C1 segment of cervical spinal cord (tissue), 14 donors: ENCODE data around the gene RHBDL1.
A peak's percentile ranks its signal among the peaks of the same experiment; 100 is the strongest.

Experiments
- DNase-seq, 14 donors: peaks; one replicate each; lab custom pipeline; 2025; lab: John Stamatoyannopoulos, UW

RHBDL1 gene

DNA sequence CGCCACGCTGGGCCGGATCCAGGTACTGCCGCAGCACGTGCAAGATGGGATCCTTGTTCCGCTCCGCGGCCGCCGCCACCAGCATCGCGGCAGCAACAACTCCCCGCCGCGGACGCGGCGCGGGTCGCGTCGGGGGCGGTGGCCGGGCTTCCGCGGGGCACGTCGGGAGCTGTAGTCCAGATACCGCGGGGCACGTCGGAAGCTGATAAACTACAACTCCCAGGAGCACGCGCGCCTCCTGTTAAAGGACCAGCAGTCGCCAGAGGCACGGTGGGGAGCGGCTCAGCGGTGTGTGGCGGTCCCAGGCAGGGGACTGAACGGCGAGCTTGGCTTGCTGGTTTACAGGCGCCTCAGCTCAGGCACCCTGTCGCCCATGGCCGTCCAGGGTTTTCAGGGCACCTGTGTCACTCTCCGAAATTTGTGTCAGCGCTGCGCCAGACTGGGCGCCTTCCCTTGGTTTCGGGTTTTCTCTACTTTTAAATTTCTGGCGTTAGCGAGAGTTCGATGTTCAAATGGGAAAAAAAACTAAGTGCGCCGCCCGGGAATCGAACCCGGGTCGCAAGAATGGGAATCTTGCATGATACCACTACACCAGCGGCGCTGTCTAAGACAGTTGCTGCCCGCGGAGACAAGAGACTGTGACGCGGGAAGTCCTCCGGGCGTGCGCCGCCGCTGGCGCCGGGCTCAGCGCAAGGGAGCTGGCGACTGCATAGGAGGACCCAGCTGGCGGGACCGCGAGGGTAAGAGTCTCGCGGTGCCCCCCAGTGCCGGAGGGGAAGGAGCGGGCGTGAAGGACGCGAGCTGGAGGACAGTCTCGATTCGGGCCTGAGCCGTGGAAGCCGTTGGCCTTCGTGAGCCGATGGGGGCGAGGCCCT is 39.0 kb upstream of the RHBDL1 start, which contains the start of gene METTL26:
TSS of gene METTL26 (minus strand) at position 100 of the 875 bp plus-strand sequence. CDS start at position 85, 15 bp downstream.
- peak; percentile 84 to 99 (median 95) for DNase-seq

DNA sequence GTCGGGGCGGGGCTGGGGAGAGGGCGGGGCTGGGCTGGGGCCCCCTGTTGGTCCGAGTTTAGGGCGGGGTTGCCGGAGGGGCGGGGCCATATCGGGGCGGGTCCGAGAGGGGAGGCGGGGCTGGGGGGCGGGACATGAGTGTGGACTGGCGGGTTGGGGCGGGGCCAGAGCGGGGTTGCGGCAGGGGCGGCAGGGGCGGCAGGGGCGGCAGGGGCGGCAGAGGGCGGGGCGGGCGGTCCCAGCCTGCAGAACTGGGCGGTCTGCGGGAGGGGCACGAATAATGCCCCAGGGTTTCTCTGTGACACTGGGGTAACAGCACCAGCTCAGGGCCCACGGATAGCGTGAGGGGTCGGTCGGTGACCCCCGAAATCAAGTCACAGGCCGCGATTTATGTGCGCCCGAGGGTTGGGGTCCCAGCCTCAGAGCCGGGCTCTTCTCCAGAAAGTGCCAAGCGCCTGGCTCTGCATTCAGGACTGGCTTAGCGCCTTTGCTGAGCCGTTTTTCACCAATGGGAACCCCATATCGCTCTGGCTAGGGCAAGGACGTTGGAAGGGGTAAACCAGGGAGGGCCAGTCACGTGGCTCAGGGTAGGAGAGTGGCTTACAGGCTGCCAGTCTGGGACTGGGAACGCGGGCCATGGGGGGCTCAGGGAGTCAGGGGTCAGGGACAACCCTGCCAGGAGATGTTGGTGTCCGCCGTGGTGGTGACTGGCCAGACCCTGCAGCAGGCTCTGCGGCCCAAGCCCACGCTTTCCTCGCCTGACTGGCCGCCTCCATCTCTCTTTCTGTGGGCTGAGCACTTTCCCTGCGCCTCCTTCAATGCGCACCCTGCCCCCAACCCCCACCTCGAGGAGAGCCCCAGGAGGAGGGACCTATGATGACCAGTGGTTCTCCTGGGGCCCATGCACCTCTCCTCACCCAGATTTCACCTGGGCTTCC is 38.1 kb upstream of the RHBDL1 start:
- peak in 11 of 14 donors; percentile 27 to 99 (median 95) for DNase-seq

DNA sequence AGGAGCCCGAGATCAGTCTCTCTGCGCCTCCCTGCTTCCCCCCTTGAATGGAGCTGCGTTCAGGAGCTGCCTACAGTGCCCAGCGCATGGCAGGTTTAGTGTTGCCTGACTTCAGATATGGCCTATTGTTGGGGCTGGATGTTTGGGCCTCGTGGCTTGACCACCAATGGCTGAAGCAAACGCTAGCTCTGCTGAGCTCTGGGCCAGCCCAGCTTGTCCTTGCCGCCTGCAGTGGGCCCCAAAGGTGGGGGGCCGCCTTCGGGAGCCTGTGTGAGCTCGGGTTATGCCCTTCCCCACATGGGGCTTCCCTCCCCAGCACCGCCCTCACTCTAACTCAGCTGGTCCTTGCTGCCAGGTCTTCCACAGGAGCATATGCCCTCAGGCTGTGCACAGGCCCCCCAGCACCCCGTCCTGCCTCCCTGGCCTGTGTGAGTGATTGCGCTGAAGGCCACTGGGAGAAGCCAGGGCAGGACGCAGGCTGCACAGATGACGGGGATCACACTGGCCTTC is 37.4 kb upstream of the RHBDL1 start:
- DNase-seq = no peak

DNA sequence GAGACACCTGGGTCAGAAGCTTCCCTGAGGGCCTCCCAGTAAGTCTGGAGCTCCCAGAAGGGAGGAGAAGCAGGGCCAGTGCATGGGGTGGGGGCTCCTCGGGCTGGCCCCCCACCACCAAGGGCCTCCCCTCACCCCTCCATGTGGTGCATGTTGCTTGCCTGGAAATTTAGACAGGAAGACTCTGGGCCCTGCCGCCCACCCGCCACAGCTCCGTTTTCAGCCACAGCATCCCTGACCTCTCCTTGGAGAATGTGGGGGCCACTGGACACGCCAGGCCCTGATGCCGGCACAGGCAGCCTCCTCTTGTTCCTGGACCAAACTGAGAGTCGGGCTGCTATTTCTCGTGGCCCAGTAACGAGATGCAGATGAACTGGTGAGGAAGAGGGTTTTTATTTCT is 36.6 kb upstream of the RHBDL1 start:
- DNase-seq = no peak

DNA sequence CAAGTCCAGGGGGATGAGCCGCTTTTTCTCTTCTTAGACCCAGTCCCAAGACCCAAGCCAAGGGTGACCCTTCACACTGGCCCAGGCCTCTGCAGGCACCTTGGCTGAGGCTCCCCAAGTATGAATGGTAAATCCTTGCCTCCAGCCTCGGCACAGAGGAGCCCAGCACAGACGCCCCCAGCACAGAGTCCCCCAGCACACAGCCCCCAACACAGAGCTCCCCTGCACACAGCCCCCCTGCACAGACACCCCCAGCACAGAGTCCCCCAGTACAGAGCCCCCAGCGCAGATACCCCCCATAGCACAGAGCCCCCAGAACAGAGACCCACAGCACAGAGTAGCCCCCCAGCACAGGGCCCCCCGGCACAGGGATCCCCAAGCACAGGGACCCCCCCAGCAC is 34.9 kb upstream of the RHBDL1 start:
- no peak for DNase-seq

DNA sequence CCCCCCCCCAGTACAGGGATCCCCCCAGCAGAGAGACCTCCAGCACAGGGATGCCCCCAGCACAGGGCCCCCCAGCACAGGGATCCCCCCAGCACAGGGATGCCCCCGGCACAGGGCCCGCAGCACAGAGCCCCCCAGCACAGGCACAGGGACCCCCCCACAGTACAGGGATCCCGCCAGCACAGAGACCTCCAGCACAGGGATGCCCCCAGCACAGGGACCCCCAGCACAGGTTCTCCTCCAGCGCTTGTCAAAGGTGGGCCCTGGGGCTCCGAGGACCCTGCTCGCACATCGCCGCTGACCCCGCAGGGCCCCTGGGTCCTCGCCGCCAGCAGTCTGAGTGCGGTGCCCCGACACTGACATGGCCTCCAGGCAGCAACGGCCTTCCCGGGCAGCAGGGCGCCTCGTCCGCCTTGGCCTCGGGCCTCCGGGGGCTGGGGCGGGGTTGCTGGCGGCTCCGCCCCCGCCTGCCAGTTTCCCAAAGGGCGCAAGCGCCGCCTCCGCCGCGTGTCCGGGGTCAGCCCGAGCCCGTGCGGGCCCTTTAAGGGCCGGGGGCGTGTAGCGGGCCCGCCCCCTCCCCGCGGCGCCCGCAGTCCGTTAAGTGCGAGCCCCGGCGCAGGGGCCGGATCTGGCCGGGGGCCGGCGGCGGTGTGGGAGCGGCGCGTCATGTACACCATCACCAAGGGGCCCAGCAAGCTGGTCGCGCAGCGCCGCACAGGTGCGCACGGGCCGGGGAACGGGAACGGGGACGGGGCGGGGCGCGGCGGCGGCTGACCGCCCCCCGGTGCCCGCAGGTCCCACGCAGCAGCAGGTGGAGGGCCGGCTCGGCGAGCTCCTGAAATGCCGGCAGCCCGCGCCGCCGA is 33.9 kb upstream of the RHBDL1 start, which contains the start of gene MCRIP2:
TSS of gene MCRIP2 (plus strand) at position 503 of the 863 bp plus-strand sequence. CDS start at position 667, 164 bp downstream.
- peak in 13 of 14 donors; percentile 15 to 84 (median 62) for DNase-seq

DNA sequence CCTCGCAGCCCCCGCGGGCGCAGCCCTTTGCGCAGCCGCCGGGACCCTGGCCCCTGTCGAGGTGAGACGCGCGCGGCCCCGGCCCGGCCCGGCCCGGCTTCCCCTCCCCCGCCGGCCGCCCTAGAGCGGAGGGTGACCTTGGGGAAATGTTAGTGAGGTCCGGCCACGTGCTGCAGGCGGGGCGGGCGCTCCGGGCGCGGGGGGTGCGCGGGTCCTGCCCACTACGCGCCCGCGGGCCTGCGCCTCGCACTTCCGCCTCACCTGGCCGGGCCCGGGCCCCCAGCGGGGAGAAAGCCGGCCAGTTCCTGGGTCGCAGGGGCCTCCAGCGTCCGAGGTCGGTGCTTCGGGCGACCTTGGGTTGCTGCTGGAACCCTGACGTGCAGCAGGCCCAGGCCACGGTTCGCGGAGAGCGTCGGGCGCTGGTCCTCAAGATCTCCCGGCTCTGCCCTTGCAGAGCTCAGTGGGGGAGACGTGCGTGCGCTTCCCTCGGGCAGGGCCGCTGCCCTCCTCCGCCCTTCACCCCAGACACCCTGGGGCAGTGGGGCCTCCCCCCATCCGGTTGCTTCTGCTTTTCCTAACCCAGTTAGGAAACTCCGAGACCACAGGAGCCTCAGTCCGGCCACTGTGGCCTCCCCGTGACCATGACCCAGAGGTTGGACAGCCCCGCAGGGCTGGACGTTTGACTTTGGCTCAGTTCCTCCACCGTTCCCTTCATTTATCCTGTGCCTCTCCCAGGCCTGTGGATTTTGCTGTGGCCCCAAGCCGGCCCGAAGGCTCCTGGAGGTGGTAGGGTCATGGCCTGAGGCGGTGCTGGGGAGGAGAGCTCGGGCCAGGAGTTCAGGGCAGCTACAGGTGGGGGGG is 33.1 kb upstream of the RHBDL1 start:
- DNase-seq = peak in 7 of 14 donors; percentile 13 to 58 (median 44)

DNA sequence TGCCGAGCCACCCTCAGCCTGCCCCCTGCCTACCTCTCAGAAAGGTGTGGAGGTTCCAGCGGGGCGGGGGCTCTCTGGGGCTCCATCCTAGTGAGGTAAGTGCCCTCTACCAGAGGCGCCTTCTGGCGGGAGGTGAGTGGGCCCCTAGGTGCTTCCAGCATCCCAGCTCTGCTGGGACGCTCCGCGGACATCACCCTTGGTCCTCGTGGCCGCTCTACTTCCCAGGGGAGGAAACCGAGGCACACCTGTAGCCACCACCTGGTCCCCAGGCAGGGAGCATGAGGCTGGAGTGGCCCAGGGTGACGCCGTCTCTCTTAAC is 32.5 kb upstream of the RHBDL1 start:
- DNase-seq = no peak

DNA sequence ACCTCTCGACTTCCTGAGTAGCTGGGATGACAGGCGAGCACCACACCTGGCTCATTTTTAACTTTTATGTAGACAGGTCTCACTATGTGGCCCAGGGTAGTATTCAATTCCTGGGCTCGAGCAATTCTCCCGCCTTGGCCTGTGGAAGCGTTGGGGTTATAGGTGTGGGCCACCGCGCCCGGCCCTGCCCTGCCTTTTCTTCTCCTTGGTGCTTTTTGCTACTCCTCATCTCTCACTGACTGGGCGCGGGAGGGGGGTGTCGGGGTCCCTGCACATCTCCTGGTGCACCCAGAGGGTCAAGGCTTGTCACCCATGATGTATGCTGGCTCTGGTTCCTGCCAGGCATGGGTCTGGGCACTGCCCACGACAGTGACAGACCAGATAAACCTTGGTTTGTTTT is 30.9 kb upstream of the RHBDL1 start:
- DNase-seq = no peak

DNA sequence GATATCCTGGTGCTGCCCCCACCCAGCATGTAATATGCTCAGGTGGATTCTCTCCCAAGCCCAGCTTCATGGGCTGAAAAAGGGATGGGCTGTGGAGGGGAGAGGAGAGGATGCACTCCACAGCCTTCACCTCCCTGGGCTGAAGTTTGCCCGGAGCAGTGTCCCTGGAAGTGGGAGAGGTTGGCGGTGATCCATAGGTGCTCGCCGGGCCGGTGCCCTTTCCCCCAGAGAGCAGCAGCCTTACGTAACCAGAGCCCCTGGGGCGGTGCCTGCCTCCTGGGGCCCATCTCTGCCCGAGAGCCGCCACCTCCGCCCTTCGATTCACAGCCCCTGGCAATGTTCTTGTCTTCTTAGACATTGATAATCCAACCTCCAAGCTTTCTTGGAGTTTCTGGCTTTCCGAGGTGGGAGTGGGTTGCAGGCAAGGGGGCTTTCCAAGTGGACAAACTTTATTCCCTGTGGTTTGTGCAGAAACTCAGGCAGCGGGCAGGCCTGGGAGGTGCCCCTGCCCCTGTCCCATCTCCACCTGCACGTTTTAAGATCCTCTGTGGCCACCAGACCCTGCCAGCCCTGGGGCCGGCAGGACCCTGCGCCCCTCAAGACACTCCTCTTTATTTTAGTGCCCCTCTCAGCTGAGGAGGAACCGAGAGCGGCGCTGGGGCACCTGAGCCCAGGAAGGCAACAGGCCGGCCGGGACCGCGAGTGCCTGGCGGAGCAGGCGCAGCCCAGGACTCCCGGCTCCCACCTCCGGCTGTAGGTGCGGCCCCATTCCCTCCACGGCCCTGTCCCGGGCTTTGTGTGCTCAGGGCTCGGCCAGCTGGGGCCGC is 29.4 kb upstream of the RHBDL1 start:
- DNase-seq = no peak

DNA sequence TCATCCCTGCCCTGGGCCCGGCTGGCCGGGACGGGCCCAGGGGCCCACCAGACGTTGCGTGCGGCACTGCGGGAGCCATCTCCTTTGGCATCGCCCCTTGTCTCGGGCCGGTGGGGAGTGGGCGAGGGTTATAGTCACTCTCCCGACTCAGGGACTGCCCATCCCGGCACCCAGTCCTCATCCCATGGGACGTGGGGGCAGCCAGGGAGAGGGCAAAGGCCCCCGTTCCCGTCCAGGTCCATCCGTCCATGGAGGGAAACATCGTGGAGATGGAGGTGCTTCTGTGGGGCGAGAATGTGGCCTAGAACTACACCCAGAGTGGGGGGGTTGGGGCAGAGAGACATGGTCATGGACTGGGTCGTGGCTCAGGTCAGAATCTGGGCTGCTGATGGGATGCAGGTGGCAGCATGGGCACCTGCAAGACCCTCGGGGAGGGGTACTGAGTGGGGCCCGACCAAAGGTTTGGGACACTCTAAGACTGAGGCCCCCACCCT is 28.7 kb upstream of the RHBDL1 start:
- no peak for DNase-seq

DNA sequence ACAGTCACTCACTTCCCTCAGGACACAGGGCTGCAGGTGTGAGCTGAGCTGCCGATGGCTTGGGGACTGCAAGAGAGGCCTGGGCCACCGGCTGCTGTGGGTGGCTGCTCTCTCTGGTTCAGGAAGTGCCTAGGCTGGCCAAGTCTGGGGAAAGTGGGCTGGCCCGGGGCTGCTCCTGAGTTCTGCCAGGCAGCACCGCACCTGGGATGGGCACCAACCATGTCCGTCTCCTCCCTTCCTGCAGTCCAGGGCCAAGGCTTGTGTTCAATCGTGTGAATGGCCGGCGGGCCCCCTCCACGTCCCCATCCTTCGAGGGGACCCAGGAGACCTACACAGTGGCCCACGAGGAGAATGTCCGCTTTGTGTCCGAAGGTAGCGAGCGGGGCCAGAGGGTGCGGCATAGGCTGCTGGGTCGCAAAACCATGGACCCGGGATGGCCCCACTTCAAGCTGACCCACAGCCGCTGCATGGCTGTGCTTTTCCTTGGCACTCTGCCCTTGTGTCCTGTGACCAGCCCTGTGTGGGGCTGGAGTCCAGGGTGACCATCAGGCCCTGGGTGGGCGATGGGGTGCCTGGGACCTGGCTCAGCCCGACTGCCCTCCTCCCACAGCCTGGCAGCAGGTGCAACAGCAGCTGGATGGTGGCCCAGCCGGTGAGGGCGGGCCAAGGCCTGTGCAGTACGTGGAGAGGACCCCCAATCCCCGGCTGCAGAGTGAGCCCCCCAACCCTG is 28.1 kb upstream of the RHBDL1 start:
- no peak for DNase-seq

DNA sequence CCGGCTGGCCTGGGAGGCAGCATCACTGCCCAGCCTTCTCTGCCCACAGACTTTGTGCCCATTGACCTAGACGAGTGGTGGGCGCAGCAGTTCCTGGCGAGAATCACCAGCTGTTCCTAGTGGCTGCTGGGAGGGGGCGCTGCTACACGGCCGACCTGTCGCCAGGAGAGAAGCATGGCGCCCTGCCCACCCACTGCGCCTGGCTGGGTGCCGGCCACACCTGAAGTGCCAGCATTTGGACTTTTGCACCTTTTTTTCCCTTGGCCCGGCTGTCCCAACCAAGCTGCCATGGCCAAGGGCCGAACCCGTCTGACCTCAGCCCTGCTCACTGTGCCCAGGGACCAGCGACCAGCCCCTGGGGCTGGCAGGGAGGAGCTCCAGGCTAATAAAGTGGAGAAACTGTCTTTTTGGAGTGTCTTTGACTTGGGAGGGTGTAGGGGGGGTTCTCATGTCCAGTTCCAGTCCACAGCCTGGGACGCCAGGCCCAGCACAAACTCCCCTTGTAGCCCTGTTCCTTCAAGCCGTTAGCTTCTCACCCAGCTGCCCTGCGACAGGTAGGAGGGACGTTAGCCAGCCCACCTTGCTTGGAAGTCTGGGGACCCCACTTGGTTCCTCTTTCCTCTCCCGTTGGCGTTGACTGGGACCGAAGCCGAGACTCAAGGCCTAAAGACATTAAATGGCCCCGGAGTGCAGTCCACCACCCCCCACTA is 27.2 kb upstream of the RHBDL1 start:
- DNase-seq = no peak

DNA sequence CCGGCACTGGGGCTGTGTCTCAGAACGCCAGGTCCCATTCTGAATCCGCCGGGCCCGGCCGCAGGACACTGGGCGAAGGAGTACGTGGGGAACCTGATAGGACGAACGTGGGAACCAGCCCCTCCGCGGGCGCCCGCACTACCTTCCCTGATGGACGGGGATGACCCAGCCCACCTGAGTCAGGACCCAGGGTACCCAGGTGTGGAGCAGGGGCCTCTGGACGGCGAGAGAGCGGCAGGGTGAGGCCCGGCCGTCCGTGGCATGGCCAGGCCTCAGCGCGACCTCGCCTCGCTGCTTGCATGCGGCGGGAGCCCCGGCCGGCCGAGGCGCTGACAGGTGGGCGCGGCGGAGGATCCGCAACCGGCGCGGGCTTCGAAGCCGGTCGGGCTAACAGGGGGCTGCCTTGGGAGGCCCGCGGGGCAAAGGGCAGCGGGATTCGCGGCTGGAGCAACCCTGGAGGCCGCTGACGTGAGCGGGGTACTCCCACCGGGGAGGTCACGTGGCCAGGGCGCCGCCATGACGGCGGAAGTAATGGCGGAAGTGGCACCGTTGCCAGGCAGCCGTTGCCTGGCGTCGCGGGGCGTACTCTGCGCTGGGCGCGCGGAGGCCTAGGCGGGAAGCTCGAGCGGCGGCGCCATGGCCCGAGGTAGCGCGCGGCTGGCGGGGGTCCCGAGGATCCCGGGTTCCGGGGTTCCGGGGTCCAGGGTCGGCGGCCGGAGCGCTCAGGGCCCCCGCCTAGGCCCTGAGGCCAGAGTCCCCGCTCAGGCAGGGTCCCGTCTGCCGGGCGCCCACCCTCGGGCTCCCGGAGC is 26.5 kb upstream of the RHBDL1 start, which contains the start of gene WDR90:
TSS of gene WDR90 (plus strand) at position 585 of the 809 bp plus-strand sequence. CDS start at position 637, 52 bp downstream.
- DNase-seq = peak; percentile 47 to 93 (median 84)

DNA sequence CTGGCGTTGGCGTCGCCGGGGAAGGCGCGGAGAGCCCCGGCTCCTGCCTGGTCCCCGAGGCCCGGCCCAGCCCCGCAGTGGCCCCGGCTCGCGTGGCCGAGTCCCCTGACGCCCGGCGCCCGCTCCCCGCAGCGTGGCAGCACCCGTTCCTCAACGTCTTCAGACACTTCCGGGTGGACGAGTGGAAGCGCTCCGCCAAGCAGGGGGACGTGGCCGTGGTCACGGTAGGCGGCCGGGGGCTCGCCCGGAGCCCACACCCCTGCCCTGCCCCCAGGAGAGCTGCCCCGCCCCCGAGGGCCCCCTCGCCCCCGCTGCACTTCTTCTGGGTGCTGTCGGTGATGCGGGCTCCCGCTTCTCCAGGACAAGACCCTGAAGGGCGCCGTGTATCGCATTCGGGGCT is 25.8 kb upstream of the RHBDL1 start:
- no peak for DNase-seq

DNA sequence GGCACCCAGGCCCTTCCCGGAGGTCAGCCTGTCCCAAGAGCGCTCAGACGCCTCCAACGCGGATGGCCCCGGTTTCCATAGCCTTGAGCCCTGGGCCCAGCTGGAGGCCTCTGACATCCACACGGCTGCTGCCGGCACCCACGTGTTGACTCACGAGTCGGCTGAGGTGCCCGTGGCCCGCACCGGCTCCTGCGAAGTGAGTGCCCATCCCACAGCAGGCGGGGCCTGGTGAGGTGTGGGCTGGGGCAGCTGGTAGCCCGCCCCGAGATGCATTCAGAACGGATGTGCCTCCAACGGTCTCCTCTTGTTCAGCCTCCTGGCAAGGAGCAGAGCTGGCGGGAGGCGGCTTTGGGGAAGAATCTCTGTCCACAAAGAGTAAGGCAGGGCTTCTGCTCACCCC is 23.6 kb upstream of the RHBDL1 start:
- no peak for DNase-seq
